Activated naive CD4-positive, alpha-beta T cell treated with anti-CD3 and anti-CD28 coated beads, Interleukin-2, amount 50 U/mL, for 24 hours (primary cell): Measurements from ENCODE around the gene CUBN.

Experiments
- H3K27ac Mint-ChIP-seq: one replicate; pipeline ENCODE4 v1.8.0; 2021; ENCODE audit warnings: mild to moderate bottlenecking, mixed read lengths
- H3K27me3 Mint-ChIP-seq: one replicate; pipeline ENCODE4 v1.8.0; 2021; ENCODE audit warnings: mixed read lengths
- H3K36me3 Mint-ChIP-seq: one replicate; pipeline ENCODE4 v1.8.0; 2021; ENCODE audit warnings: mixed read lengths
- H3K4me1 Mint-ChIP-seq: one replicate; pipeline ENCODE4 v1.8.0; 2021; ENCODE audit warnings: mixed read lengths
- H3K4me3 Mint-ChIP-seq: one replicate; pipeline ENCODE4 v1.8.0; 2021; ENCODE audit warnings: mild to moderate bottlenecking, mixed read lengths
- H3K9me3 Mint-ChIP-seq: one replicate; pipeline ENCODE4 v1.8.0; 2021; ENCODE audit warnings: mixed read lengths

The CUBN gene

GRCh38 chr10:16965740-16966447 lies 163.7 kb downstream of the CUBN start:
- no peak overlapping the region for H3K27ac Mint-ChIP-seq
- no peak overlapping the region for H3K4me3 Mint-ChIP-seq
- peaks cover 4% of the 10 kb centered on the region for H3K36me3 Mint-ChIP-seq
- H3K9me3 Mint-ChIP-seq = no peaks in the 10 kb centered on the region
- H3K4me1 Mint-ChIP-seq = peaks cover 20% of the 10 kb centered on the region
- H3K27me3 Mint-ChIP-seq = no peaks in the 10 kb centered on the region

DNA sequence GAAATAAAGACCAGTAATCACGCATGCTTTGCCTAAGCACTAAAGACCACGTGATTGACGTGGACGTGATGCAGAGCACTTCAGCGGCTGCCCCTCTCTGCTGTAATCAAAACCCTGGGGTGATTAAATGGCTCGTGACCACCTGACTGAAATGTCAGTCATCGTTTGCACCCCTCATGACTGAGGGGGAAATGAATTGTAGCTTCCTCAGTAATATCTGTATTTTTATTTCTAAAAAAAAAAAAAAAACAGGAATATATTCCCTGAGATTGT lies 164.3 kb downstream of the CUBN start:
- Mint-ChIP-seq H3K27me3 (no peaks in the 10 kb centered on the region), H3K9me3 (no peaks in the 10 kb centered on the region), H3K36me3 (peaks cover 6% of the 10 kb centered on the region), H3K4me1 (peaks cover 20% of the 10 kb centered on the region), H3K4me3 (no peak overlapping the region), H3K27ac (no peak overlapping the region)

- no peaks in the 10 kb centered on the region for H3K9me3 Mint-ChIP-seq
- no peak overlapping the region for H3K27ac Mint-ChIP-seq
Observed at GRCh38 chr10:16964576-16965343, 164.9 kb downstream of the CUBN start.

GRCh38 chr10:16960551-16960950 lies 169.1 kb downstream of the CUBN start:
- Mint-ChIP-seq H3K27me3 (no peaks in the 10 kb centered on the region), H3K27ac (no peak overlapping the region), H3K4me1 (no peaks in the 10 kb centered on the region), H3K9me3 (no peaks in the 10 kb centered on the region), H3K36me3 (peaks cover 4% of the 10 kb centered on the region), H3K4me3 (no peak overlapping the region)

More at GRCh38 chr10:16964576-16965343, 164.9 kb downstream of the CUBN start:
- H3K4me1 Mint-ChIP-seq = peaks cover 20% of the 10 kb centered on the region
- peaks cover 6% of the 10 kb centered on the region for H3K36me3 Mint-ChIP-seq
- no peak overlapping the region for H3K4me3 Mint-ChIP-seq
- no peaks in the 10 kb centered on the region for H3K27me3 Mint-ChIP-seq

DNA sequence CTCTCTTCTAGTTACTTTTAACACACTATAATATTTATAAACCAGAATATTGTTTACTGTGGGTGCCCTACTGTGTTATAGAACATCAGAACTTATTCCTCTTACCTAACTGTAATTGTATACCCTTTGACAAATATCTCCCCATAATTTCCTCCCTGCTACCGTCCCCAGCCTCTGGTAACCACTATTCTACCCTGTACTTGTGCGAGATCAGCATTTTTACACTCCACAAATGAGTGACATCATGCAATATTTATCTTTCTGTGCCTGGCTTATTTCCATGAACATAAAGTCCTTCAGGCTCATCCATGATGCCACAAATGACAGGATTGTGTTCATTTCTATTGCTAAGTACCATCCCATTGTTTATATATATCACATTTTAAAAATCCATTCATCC lies 172.6 kb downstream of the CUBN start:
- peaks cover 3% of the 10 kb centered on the region for H3K36me3 Mint-ChIP-seq
- H3K27me3 Mint-ChIP-seq = no peaks in the 10 kb centered on the region
- H3K27ac Mint-ChIP-seq = no peak overlapping the region
- H3K9me3 Mint-ChIP-seq = no peaks in the 10 kb centered on the region
- H3K4me3 Mint-ChIP-seq = no peak overlapping the region
- H3K4me1 Mint-ChIP-seq = peaks cover 9% of the 10 kb centered on the region

- H3K27ac Mint-ChIP-seq = no peak overlapping the region
- H3K9me3 Mint-ChIP-seq = no peaks in the 10 kb centered on the region
- H3K27me3 Mint-ChIP-seq = no peaks in the 10 kb centered on the region
- H3K36me3 Mint-ChIP-seq = peaks cover 5% of the 10 kb centered on the region
- peaks cover 20% of the 10 kb centered on the region for H3K4me1 Mint-ChIP-seq
- H3K4me3 Mint-ChIP-seq = no peak overlapping the region
Observed at GRCh38 chr10:16954280-16955030, 175.2 kb downstream of the CUBN start.

- Mint-ChIP-seq H3K4me1 (peaks cover 20% of the 10 kb centered on the region), H3K9me3 (no peaks in the 10 kb centered on the region), H3K36me3 (peaks cover 7% of the 10 kb centered on the region), H3K27me3 (no peaks in the 10 kb centered on the region), H3K4me3 (no peak overlapping the region), H3K27ac (no peak overlapping the region)
Observed at GRCh38 chr10:16953270-16953669, 176.3 kb downstream of the CUBN start.

- H3K27ac Mint-ChIP-seq = peak overlapping the region; percentile 9
- peaks cover 7% of the 10 kb centered on the region for H3K36me3 Mint-ChIP-seq
- no peaks in the 10 kb centered on the region for H3K27me3 Mint-ChIP-seq
- H3K4me3 Mint-ChIP-seq = no peak overlapping the region
- no peaks in the 10 kb centered on the region for H3K9me3 Mint-ChIP-seq
- peaks cover 20% of the 10 kb centered on the region for H3K4me1 Mint-ChIP-seq
Observed at GRCh38 chr10:16952610-16953009, 177.0 kb downstream of the CUBN start.

- Mint-ChIP-seq H3K4me3 (no peak overlapping the region), H3K9me3 (no peaks in the 10 kb centered on the region), H3K36me3 (peaks cover 8% of the 10 kb centered on the region), H3K27ac (no peak overlapping the region), H3K27me3 (no peaks in the 10 kb centered on the region), H3K4me1 (peaks cover 20% of the 10 kb centered on the region)
Observed at GRCh38 chr10:16952080-16952479, 177.5 kb downstream of the CUBN start.

DNA sequence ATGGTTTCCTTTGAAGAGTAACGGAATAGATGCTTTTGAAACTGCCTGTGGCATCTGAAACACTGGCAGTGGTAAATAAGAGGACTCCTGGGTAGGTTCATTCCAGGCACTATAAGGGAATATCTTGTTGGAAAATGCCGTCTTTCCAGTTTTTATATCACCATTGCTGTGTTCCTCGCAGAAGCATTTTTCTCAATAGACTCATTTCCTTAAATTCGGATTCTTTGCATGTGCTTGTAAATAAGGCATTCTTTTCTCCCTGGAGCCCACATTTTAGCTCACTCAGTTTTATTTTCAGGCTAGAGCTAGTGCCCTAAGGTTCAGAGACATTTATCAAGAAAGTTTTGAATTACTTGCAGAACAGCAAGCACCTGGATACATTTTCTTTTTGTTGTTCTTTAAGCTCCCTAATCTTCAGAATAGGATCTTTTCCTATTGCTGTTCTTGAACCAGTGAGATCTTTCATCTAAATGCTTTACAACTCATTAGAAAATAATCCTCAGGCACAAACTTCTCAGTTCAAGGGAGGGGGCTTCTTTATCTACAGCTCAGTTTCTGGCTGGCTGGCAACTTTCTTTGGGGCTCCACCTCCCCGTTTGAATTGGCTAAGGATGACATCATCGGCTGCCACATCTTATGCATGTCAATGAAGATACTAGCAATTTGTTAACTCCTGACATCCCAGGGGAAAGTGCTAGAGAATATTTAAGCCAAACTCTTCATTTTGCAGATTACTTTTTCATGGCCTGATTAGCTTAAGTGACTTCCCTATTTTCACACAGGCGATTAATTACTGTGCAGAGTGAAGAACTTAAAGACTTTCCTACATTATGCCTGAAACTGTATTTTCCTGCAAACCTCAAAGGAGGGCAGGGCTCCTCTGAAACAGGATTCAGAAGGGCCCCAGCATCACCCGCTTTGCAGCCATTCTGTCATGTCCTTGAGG lies 178.7 kb downstream of the CUBN start:
- Mint-ChIP-seq H3K27me3 (no peaks in the 10 kb centered on the region), H3K9me3 (no peaks in the 10 kb centered on the region), H3K36me3 (peaks cover 10% of the 10 kb centered on the region), H3K4me3 (no peak overlapping the region), H3K4me1 (peaks cover 20% of the 10 kb centered on the region), H3K27ac (no peak overlapping the region)

GRCh38 chr10:16949816-16950215 lies 179.8 kb downstream of the CUBN start:
- H3K4me3 Mint-ChIP-seq = no peak overlapping the region

GRCh38 chr10:16948361-16948760 lies 181.2 kb downstream of the CUBN start:
- no peaks in the 10 kb centered on the region for H3K9me3 Mint-ChIP-seq
- H3K4me1 Mint-ChIP-seq = peaks cover 25% of the 10 kb centered on the region
- no peak overlapping the region for H3K4me3 Mint-ChIP-seq
- peaks cover 10% of the 10 kb centered on the region for H3K36me3 Mint-ChIP-seq
- no peaks in the 10 kb centered on the region for H3K27me3 Mint-ChIP-seq
- H3K27ac Mint-ChIP-seq = no peak overlapping the region

More at GRCh38 chr10:16949816-16950215, 179.8 kb downstream of the CUBN start:
- Mint-ChIP-seq H3K36me3 (peaks cover 10% of the 10 kb centered on the region), H3K9me3 (no peaks in the 10 kb centered on the region), H3K27ac (no peak overlapping the region), H3K27me3 (no peaks in the 10 kb centered on the region), H3K4me1 (peaks cover 20% of the 10 kb centered on the region)

DNA sequence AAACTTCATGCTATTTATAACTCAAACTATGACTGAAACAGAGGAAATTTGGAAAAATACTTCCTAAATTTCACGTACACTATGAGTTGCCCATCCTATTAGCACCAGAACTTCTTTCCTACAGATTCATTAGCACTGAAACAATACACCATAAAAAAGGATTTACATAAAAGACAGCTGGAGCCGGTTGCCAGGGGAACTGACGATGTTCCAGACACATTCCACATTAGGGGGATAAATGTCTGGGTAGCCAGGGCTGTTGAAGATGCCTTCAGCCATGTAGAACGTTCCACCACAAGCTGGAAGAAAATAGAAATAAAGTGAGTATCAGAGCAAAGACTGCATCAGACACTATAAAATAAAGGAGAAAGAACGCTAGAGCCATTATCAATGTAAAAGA lies 182.5 kb downstream of the CUBN start:
- no peaks in the 10 kb centered on the region for H3K9me3 Mint-ChIP-seq
- peaks cover 16% of the 10 kb centered on the region for H3K4me1 Mint-ChIP-seq
- H3K4me3 Mint-ChIP-seq = no peak overlapping the region
- no peak overlapping the region for H3K27ac Mint-ChIP-seq
- peaks cover 9% of the 10 kb centered on the region for H3K36me3 Mint-ChIP-seq
- no peaks in the 10 kb centered on the region for H3K27me3 Mint-ChIP-seq

GRCh38 chr10:16945593-16945992 lies 184.0 kb downstream of the CUBN start:
- no peak overlapping the region for H3K27ac Mint-ChIP-seq
- no peaks in the 10 kb centered on the region for H3K9me3 Mint-ChIP-seq
- peaks cover 8% of the 10 kb centered on the region for H3K36me3 Mint-ChIP-seq
- no peak overlapping the region for H3K4me3 Mint-ChIP-seq
- H3K27me3 Mint-ChIP-seq = no peaks in the 10 kb centered on the region
- H3K4me1 Mint-ChIP-seq = peaks cover 8% of the 10 kb centered on the region

DNA sequence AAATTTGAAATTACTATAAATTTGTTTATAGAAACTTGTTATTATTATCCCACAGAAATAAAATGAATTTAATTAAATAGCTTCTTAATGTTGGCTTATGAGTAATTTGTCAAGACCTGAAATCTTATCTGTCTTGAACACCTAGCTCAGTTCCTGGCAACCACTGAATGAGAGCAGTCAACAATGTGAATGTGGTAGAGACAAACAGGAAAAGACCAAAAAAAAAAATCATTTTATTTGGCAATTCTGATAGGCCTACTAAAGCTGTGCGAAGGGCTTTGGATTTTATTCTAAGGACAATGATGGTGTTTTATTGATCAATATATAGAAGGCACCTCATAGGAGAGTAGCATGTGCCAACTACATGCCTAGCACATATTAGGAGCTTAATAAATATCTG lies 184.6 kb downstream of the CUBN start:
- H3K4me3 Mint-ChIP-seq = no peak overlapping the region
- H3K9me3 Mint-ChIP-seq = no peaks in the 10 kb centered on the region
- H3K27ac Mint-ChIP-seq = no peak overlapping the region
- H3K36me3 Mint-ChIP-seq = peaks cover 12% of the 10 kb centered on the region
- H3K27me3 Mint-ChIP-seq = no peaks in the 10 kb centered on the region
- peaks cover 8% of the 10 kb centered on the region for H3K4me1 Mint-ChIP-seq
